ENCODE measurements around the gene FBXW8.

DNA sequence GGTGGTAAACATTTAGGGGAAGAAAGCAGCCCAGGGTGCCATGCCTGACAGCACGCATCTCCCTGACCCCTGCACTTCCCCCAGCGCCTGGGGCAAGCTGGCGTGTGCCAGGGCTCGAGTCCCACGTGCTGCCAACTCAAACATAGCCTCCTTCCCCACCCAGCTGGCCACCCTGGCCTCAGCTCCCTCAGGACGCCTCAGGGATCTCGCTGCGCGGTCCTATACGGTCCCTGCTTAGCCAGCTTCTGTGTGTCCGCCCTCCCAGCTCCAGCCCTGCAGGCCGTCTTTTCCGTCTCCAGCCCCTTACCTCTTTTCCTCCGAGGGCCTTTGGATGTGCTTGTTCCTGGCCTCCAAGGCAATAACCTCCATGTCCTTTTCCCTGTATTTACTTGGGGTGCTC is 117.5 kb downstream of the FBXW8 start:
- TF ChIP-seq, protein P1, sequence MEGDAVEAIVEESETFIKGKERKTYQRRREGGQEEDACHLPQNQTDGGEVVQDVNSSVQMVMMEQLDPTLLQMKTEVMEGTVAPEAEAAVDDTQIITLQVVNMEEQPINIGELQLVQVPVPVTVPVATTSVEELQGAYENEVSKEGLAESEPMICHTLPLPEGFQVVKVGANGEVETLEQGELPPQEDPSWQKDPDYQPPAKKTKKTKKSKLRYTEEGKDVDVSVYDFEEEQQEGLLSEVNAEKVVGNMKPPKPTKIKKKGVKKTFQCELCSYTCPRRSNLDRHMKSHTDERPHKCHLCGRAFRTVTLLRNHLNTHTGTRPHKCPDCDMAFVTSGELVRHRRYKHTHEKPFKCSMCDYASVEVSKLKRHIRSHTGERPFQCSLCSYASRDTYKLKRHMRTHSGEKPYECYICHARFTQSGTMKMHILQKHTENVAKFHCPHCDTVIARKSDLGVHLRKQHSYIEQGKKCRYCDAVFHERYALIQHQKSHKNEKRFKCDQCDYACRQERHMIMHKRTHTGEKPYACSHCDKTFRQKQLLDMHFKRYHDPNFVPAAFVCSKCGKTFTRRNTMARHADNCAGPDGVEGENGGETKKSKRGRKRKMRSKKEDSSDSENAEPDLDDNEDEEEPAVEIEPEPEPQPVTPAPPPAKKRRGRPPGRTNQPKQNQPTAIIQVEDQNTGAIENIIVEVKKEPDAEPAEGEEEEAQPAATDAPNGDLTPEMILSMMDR (IDR thresholded peaks at IDR 0.05) = no peak
- TF ChIP-seq POLR2A (IDR thresholded peaks at IDR 0.05) (no peak), POLR2AphosphoS5 (IDR thresholded peaks at IDR 0.05; ENCODE audit: insufficient read depth in 1 of 2, low read depth in 1 of 2) (no peak)

Measured in vagina (tissue), 2 donors.